ENCODE measurements around the gene ZDHHC14.

The ZDHHC14 gene

DNA sequence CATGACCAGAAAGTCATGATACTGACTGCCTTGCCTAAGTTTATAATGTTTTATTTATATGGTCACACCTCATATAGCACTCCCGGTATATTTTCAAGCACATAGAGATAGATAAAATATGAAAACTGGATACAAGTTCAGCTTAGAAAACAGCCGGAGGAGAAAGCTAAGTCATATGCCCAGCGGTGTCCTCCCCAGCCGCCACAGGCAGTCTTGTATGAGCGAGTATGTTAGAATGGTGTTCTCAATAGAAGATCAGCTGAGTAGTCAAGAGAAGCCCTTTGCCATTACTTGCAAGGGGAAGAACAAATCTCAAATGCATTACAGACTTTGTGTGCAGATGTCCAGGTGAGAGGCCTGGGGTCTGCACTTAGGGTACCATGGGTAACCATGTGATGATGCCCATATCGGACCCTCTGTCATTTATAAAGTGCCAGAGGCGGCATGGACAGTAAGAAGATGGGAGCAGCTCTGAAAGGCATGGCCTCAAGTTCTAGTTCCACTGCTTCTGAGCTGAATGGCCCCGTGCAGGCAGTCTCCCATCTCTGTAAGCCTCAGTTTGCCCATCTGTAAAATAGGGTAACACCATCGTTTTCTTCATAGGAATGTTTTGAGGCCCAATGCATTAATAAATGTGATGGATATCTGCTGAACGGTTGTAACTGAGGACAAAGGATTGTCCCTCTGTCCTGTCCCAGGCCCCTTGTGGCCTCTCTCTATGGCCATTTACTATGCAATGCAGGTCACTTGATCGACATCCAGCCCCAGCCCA, 246.4 kb downstream of the ZDHHC14 start:
- DNase-seq (ENCODE audit: low spot score), result no peak

DNA sequence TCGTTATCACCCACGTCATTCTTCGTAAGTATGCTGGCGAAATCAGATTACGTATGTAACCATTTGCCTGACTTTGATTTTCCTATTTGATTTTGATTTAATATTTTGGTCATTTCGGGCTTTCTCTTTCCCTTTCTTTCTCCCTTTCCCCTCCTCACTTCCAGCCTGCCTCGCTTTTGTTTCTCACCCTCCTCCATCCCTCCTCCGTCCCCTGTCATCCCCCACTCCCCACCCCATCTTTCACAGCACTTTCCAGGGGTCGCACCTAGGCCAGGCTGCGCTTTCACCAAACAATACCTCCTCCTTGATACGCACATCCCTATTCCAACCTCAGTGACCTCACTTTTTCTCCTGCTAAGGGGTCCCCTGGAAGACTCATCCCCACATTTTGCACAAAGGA, 247.5 kb downstream of the ZDHHC14 start:
- no peak for DNase-seq (ENCODE audit: low spot score)

DNA sequence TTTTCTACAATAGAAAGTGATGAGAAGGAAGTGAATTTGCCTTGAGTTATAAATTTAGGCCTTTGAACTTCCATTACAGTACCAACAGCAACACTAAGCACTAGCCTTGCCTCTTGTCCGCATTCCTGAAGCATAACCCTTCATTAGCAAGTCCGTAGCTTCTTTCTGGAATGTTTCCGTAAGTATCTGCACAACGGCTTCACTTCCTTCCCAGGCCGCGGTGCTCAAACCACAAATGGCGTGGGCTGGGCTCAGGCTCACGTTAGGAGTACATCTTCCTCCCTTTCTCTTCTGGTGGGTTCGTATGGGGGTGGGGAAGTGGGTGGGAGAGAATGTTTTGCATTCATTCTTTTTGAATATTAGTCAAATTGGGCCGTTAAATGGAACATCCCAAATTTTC, 248.2 kb downstream of the ZDHHC14 start:
- no peak for DNase-seq (ENCODE audit: low spot score)

- DNase-seq (ENCODE audit: low spot score), result no peak
Measured at GRCh38 chr6:157630463-157631080, 249.6 kb downstream of the ZDHHC14 start.

- DNase-seq (ENCODE audit: low spot score), result no peak
Measured at GRCh38 chr6:157631412-157631811, 250.4 kb downstream of the ZDHHC14 start.

DNA sequence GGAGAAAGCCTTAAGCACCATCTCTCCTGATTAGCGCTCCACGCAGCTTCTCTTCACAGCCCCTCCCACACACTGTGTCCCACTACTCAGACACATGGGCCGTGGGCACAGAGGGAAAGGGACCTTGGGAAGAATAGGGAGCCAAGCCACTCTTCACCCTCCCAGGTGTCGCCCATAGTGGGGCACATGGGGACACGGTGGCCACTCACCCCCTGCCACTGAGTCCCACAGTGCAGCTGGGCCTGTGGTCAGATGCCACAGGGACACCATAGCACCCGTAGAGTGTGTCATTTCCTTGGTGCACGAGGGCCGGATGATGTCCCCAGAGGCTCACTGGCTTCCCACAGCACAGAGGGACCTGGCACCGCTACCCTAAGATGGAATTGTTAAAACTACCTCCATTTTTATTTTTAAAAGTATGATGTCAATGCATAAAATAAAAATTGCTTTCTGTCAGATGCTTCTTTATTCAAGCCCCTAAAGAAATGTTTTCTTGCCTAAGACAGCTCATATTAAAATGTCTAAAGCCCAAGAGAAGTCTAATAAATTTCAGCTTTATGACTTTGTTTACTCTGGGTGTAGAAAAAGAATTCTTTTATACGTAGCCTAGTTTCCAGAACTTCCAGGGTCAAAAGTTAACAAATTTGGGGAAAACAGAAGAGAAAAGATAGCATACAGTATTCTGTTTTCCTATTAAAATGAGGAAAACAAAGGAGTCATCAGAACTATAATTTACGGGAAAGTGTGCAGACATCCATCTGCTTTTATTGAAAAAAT, 251.0 kb downstream of the ZDHHC14 start:
- no peak for DNase-seq (ENCODE audit: low spot score)

DNA sequence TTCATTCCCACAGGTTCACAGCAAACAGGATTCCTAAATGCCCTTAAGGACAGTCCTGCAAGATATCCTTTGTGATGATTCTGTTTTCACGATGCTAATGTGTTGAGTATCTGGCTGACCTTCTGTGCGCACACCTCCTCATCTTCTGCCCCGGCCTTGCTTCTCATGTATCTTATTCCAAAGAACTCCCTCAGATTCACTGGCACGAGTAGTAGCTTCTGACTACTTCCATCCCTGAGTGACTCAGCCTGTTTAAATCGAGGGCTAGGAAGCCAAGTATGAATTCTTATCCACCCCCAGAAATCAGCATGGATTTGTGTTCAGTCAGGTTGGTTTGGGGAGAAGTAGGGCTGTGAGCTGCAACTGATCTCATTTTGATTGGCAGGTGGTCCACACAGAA, 251.8 kb downstream of the ZDHHC14 start:
- DNase-seq (ENCODE audit: low spot score), result no peak

DNA sequence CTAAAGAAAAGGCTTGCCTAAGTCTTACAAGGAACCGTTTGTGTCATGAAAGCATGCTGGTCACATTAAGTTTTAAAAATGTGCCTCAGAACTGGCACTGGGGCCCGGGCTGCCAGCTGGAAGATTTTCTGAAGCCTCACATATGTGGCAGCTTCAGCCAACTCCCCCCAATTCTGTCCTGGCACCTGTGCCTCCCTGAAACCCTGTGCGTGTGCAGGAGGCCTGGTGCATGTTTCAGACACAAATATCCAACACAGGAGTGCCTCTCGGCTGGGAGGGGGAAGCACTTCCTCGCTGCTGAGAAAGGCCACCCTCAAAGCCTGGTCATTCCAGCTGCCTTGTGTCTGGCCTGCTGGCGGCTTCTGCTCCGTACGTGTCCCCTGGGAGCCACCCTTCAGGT, 253.6 kb downstream of the ZDHHC14 start:
- no peak for DNase-seq (ENCODE audit: low spot score)

DNA sequence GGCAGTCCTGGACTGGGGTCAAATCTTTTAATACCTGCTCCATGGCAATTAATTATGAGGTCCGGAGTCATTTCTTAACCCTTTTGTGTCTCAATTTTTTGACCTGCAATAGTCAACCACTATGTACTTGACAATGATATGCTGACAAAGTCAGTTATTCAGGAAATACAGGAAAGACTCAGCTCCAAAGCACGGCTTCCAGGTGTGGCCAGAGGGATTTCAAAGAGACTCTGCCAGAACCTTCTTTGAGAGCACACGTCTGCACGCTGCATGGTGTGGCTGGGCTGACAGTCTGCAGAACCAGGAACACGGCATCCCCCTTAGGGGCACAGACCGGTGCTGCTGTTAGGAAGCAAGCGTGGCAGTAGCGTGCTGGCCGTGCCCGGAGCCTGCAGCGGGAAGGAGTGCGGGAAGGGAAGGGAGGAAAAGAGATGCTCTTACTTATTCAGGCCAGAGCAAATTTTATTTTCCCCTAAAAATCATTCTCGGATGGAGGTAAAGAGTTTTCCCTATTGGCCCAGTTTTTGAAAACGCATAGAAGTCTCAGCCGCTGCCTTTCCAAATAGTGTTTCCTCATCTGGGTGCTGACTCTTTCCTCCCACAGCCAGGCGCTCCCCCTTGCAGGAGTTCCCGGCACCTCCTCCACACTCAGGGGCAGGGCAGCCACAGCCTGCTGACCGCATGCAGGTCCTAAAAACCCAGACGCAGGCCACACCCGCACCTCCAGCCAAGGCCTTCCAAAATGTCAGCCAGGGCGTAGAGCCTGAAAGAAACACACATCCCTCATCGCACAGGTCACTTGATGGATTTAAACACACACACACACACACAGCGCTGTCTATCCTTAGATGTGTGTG, 254.6 kb downstream of the ZDHHC14 start:
- no peak for DNase-seq (ENCODE audit: low spot score)

GRCh38 chr6:157637516-157637915, 256.5 kb downstream of the ZDHHC14 start:
- DNase-seq (ENCODE audit: low spot score), result no peak

DNA sequence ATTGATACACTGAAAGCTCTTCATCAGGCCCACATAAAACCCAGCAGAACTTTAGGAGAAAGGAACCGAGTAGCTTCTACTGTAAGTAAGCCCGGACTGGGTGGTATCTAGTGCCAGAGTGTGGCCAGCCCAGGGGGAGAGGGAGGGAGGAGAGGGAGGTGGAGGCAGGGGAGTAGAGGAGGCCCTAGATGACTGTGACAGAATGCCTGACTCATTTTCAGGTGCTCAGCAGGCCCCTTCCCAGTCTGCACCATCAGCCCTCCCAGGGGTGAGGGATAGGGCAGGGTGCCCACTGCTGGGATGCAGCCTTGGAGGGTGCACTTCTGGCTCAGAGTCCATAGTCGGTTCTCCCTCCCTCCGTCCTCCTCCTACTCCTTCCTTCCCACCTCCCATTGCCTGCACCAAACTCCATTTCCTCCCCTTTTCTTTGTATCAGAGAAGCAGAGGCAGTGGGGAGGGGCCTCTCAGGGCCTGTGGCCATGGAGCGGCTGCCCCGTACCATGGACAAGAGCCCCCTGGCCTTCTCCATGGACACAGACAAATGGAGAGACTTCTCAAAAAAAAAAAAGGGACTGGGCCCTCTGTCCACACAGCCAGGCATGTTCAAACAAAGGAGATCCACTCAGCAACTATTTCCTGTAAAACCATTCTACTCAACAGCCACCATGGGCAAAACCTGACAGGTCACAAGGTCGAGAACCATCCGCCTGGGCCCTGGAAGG, 257.1 kb downstream of the ZDHHC14 start:
- DNase-seq (ENCODE audit: low spot score), result no peak

DNA sequence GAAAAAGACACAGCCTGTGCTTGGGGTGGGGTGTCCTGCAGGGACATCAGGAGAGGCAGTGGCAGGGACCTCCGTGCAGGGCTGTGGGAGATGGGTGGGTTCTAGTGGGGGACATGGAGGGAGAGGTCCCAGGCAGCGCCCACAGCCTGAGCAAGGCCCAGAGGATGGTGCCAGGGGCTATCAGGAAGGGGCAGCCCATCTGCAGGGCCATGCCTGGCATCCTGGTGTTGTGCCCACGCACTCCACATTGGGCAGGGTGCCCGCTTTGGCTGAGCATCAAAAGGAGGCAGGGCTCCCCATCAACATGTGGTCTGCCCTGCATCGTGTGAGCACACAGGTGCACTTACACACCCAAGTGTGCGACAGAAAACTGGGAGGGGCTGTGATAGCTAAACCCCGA, 257.8 kb downstream of the ZDHHC14 start:
- no peak for DNase-seq (ENCODE audit: low spot score)

DNA sequence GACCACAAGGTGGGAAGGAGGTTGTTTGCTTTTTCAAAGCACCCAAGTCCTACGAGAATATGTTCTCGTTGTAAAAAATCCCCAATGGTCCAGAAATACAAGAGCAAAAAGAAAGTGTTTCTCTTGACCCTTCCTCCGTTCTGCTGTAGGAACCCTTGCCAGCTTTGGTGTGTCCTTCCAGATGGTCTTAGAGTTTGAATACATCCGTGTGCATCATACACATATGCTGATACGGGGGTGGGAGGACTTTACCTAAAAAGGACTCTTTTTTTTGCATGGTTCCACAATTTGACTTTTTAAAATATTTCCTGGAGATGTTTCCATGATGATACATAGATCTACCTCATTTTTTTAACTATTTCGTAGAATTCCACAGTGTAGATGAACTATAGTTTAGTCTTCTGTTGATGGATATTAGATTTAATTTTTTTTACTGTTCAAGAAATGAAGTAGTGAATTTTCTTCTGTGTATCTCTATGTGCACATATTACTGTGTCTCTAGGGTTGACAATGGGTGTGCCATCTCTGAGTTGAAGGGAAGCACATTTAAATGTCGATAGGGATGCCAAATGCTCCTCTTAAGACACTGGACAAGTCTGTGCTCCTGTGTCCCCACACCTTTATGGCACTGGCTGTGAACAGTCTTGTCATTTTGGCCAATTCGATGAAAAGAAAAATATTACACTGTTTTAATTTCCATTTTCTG, 259.9 kb downstream of the ZDHHC14 start:
- DNase-seq (ENCODE audit: low spot score), result no peak

- DNase-seq (ENCODE audit: low spot score), result no peak
Measured at GRCh38 chr6:157641837-157642236, 260.8 kb downstream of the ZDHHC14 start.

DNA sequence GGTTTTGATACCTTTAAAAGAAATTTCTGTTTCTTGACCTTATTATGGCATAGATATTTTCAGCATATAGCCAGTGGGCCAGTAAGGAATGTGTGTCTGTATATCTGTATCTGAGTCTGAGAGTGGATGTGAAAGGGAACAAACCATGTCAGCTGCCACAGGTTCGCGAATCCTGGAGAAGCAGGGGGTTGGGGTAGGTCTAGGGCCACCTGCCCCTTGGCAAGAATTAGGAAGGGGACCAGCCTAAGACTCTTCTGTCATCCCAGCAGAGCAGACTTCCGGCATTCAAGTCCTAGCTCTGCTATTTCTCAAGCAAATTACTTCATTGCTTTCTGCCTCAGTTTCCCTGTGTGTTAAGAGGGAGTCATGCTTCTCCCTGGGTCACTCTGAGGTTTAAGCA, 261.7 kb downstream of the ZDHHC14 start:
- no peak for DNase-seq (ENCODE audit: low spot score)

DNA sequence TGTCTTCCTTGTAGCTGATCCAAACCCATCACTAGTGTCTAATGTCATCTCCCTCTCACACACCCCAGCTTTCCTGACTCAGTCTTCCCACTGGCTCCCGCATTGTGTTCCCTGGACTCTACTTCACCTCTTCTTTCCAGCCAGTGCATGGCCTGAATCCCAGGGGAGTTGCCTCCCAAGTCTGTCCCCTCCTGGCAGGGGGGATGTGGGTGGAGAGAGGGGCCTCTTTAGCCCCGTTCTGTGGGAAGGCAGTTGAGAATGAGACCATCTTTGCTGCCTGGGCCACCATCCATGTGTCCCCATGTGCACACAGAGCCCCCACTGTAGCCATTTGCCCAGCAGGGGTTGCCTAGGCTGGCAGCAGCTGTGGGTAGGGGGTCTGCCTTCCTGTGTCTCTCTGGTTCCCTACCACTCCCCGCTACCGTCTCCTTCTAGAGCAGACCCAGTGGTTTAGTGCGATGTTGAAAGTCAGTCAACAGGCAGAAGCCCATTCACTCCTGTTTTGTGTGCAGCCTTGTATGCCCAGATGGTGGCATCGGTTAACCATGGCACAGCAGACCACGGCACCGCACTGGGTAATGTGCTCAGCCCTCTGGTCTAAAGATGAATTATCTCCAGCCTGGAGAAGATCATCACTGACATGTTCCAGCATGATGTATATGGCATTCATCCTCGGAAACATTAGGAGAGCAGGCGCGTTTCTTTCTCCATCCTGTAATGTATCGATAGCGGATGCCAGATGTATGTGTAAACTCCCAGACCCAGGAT, 263.2 kb downstream of the ZDHHC14 start:
- no peak for DNase-seq (ENCODE audit: low spot score)

- DNase-seq (ENCODE audit: low spot score), result no peak
Measured at GRCh38 chr6:157645201-157645795, 264.3 kb downstream of the ZDHHC14 start.

DNA sequence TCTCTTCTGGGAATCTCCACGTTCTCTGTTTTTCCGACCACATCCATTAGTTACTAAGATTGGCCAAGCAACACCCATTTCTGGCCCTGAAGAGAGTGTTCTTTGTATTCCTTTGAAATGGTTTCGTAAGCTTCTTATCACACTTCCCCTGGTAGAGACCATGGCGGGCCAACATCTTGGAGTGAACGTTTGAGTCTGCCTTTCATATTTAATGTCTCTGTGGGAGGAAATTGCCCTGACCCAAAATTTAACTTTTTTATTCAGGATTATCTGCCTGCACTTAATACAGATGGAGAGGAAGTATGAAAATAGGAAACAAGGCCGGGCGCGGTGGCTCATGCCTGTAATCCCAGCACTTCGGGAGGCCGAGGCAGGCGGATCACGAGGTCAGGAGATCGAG, 265.0 kb downstream of the ZDHHC14 start:
- DNase-seq (ENCODE audit: low spot score), result no peak

DNA sequence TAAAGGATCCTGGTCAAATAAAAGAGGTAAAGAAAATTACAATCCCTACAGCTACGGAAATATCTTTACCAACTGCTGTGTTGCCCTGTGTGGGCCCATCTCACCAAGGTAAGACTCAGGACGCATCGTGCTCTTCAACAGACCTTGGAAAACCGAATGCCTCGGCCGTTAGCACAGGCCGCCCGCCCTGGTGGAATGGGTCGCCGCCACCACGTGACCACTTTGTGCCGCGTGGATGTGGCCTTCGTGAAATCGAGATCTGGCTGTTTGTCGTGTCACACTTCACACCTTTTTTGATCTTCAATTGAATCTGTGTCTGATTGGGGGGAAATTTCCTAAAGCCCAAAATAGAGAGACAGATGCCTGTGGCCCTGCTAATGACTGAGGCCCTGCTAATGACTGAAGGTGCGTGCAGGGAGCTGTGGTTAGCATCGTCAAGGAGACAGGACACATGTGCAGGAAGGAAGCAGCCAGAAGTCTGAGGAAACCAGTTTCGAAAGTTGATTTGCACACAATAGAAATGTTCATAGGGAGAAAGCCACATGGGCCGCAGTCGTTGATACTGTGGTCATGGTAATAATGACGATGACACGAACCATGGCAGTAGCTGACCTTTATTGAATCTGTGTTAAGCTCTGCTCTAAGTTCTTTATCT, 266.4 kb downstream of the ZDHHC14 start:
- DNase-seq (ENCODE audit: low spot score), result no peak

All from ecto neural progenitor cell (in vitro differentiated cells).